ENCODE measurements around the gene INPP5A. TPM values are rescaled to one million over a fixed set of nuclear protein-coding genes. Genes with fewer than 3 reads are reported as not detected.

Gene INPP5A
- total and polyA plus RNA-seq, 10 donors = 11.1 to 41.3 (median 30.8) TPM

DNA sequence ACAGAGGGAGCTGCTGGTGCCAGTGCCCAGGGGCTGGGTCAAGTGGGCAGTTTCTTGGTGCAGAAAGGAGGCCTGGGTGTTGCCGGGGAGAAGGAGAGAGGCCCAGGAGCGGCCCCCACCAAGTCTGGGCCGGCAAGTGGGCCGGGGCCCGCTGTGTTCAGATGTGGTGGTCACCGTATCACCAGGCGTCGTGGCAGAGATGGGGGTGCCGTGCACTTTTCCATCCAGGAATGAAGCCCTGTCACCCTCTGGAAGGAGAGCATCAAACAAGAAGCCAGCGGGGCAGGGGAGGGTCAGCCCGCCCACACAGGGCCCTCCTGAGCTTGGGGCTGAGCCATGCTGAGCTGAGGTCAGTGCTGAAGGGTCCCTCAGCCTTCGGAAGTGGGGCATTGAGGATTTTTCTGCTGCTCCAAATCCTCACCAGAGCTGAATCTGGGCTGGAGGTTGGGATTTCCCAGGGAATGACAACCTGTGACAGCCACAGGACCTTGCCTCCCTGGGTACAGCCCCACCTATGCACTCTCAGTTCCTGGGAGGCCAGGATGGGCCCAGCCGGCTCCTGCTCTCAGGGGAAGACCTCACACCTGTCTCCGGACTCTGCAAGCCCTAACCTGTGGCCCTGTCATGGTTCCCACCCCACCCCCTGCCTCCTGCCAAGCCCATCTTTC is 27.9 kb upstream of the INPP5A start:
- DNase-seq = peak; percentile 54
- Histone ChIP-seq H3K4me3 (no peak overlapping the region), H3K9me3 (no peaks in the 10 kb centered on the region), H3K27me3 (replicated peaks in 1 of 7) (no peaks in the 10 kb centered on the region), H3K27ac (no peak overlapping the region), H3K36me3 (no peaks in the 10 kb centered on the region), H3K4me1 (peaks cover 0 to 27% (median 9%) of the 10 kb centered on the region in 6 donors)
- intact Hi-C loops (cut with DNase I; ENCODE audit: low total_unique reads) = no loop called here
- TF ChIP-seq POLR2AphosphoS5 (IDR thresholded peaks at IDR 0.05) = no peak
- no peak for TF ChIP-seq POLR2A (IDR thresholded peaks at IDR 0.05)
- no peak for TF ChIP-seq CTCF (IDR thresholded peaks at IDR 0.05 in 8 of 11, conservative IDR thresholded peaks at IDR 0.05 in 3 of 11)
- 81 to 92% (median 88%) methylated on average over 11 to 14 of the region's 14 CpGs for WGBS, 5 donors

DNA sequence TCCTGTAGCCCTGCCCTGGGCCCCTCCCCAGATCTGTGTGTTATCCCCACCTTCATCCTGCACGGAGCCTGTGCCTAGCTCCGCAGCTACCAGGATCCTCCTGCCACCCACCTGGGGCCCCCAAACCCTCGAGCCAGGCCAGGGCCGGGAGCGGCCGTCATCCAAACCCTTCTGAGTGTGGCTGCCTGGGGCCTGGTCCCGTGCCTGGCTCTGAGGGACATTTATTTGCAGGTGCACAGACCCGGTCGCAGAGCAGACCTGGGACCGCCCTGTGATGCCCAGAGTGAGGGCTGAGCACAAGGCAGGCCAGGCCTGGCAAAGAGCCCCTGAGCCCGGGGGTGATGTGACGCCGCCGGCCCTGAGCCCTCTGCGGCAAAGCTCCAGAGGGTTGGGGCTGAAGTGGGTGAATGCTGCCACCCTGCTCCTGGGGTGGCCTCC is 27.4 kb upstream of the INPP5A start:
- WGBS, 5 donors = 91 to 96% (median 95%) methylated on average over 14 to 15 of the region's 15 CpGs
- TF ChIP-seq POLR2AphosphoS5 (IDR thresholded peaks at IDR 0.05) (no peak), POLR2A (IDR thresholded peaks at IDR 0.05) (no peak), CTCF (IDR thresholded peaks at IDR 0.05 in 8 of 11, conservative IDR thresholded peaks at IDR 0.05 in 3 of 11) (no peak)
- intact Hi-C loops (cut with DNase I; ENCODE audit: low total_unique reads) = no loop called here
- Histone ChIP-seq H3K27ac (no peak overlapping the region), H3K4me1 (peaks cover 5 to 33% (median 12%) of the 10 kb centered on the region in 6 donors), H3K36me3 (no peaks in the 10 kb centered on the region), H3K27me3 (replicated peaks in 1 of 7) (no peaks in the 10 kb centered on the region), H3K4me3 (no peak overlapping the region), H3K9me3 (no peaks in the 10 kb centered on the region)
- peak; percentile 69 for DNase-seq

- DNase-seq = peak; percentile 22
- Histone ChIP-seq H3K36me3 (no peaks in the 10 kb centered on the region), H3K27ac (no peak overlapping the region), H3K27me3 (replicated peaks in 1 of 7) (no peaks in the 10 kb centered on the region), H3K9me3 (no peaks in the 10 kb centered on the region), H3K4me1 (peaks cover 16 to 44% (median 24%) of the 10 kb centered on the region in 6 donors), H3K4me3 (no peak overlapping the region)
- WGBS, 5 donors = 81 to 88% (median 84%) methylated on average over 23 of the region's 23 CpGs
- intact Hi-C loops (cut with DNase I; ENCODE audit: low total_unique reads) = no loop called here
- TF ChIP-seq POLR2A (IDR thresholded peaks at IDR 0.05) (no peak), POLR2AphosphoS5 (IDR thresholded peaks at IDR 0.05) (no peak), CTCF (IDR thresholded peaks at IDR 0.05 in 8 of 11, conservative IDR thresholded peaks at IDR 0.05 in 3 of 11) (no peak)
Measured at GRCh38 chr10:132511121-132512051, 26.2 kb upstream of the INPP5A start.

- WGBS, 5 donors = 63 to 95% (median 81%) methylated on average over 1 of the region's 1 CpG
- Histone ChIP-seq H3K27ac (no peak overlapping the region), H3K4me3 (no peak overlapping the region), H3K9me3 (no peaks in the 10 kb centered on the region), H3K4me1 (peaks cover 21 to 48% (median 30%) of the 10 kb centered on the region in 6 donors), H3K36me3 (no peaks in the 10 kb centered on the region), H3K27me3 (replicated peaks in 1 of 7) (peaks cover 0 to 3% (median 0%) of the 10 kb centered on the region in 7 donors)
- no peak for TF ChIP-seq POLR2AphosphoS5 (IDR thresholded peaks at IDR 0.05)
- no peak for TF ChIP-seq POLR2A (IDR thresholded peaks at IDR 0.05)
- TF ChIP-seq CTCF (IDR thresholded peaks at IDR 0.05 in 8 of 11, conservative IDR thresholded peaks at IDR 0.05 in 3 of 11) = no peak
- no peak for DNase-seq
- intact Hi-C loops (cut with DNase I; ENCODE audit: low total_unique reads) = no loop called here
Measured at GRCh38 chr10:132512052-132512442, 25.5 kb upstream of the INPP5A start.
